H1 (cell line): Measurements from ENCODE around the gene BRD3OS. TPM values are rescaled to one million over a fixed set of nuclear protein-coding genes. Genes with fewer than 3 reads are reported as not detected.

ENCODE experiments used
- CTCF ChIA-PET: fragments of 300-600 bp; sonication (Branson Sonifier 250); formaldehyde crosslinking; loops from one replicate; lab custom pipeline; 2021; ENCODE audit not compliant: partially characterized antibody; lab: Charles Lee
- POLR2A ChIA-PET: fragments of 300-600 bp; sonication (Branson Sonifier 250); formaldehyde crosslinking; loops from one replicate; lab custom pipeline; 2021; ENCODE audit warnings: inconsistent platforms; ENCODE audit not compliant: partially characterized antibody; lab: Charles Lee
- DNase-seq, 2 experiments: peaks; one replicate each; pipeline versions ENCODE4 v3.0.0 to v3.0.0-alpha.2; 2010 to 2022; ENCODE audit warnings: low spot score in 2 of 2, low read depth in 1 of 2, mixed read lengths in 1 of 2
- FAIRE-seq: peaks from 2 replicates; lab custom pipeline; 2011; peaks lifted over from hg19 to GRCh38; lab: Jason Lieb, UNC
- H2AFZ ChIP-seq: 2 replicates; pipeline ENCODE4 v1.8.1; 2012; ENCODE audit warnings: low read length, inconsistent platforms
- H2AK5ac ChIP-seq: 2 replicates; pipeline ENCODE4 v1.6.1; 2013; ENCODE audit warnings: low read depth, low read length
- H2BK120ac ChIP-seq: replicated peaks from 2 replicates; pipeline ENCODE3; 2013; ENCODE audit warnings: low read depth, low read length, inconsistent platforms
- H2BK12ac ChIP-seq: 2 replicates; pipeline ENCODE4 v1.6.1; 2013; ENCODE audit warnings: low read depth, low read length
- H2BK15ac ChIP-seq: 2 replicates; pipeline ENCODE4 v1.6.1; 2013; ENCODE audit warnings: low read length
- H2BK20ac ChIP-seq: 2 replicates; pipeline ENCODE4 v1.6.1; 2013; ENCODE audit warnings: low read length
- H2BK5ac ChIP-seq: 2 replicates; pipeline ENCODE4 v1.6.1; 2013; ENCODE audit warnings: low read depth, low read length
- H3K14ac ChIP-seq: 2 replicates; pipeline ENCODE4 v1.6.1; 2013; ENCODE audit warnings: inconsistent platforms; ENCODE audit not compliant: insufficient read length
- H3K18ac ChIP-seq: 2 replicates; pipeline ENCODE4 v1.6.1; 2013; ENCODE audit warnings: low read length; ENCODE audit errors: extremely low read depth
- H3K23ac ChIP-seq: 2 replicates; pipeline ENCODE4 v1.6.1; 2013; ENCODE audit warnings: inconsistent platforms; ENCODE audit not compliant: insufficient read length
- H3K23me2 ChIP-seq: 2 replicates; pipeline ENCODE4 v1.6.1; 2013; ENCODE audit warnings: low read depth, low read length
- H3K27ac ChIP-seq: 2 replicates; pipeline ENCODE4 v1.6.1; 2011; ENCODE audit warnings: low read depth, low read length, inconsistent platforms
- H3K27me3 ChIP-seq, 4 experiments: replicated peaks in 1 of 4; 1 replicate in 1 of 4; 2 replicates in 3 of 4; pipeline versions ENCODE4 v1.6.1 to v1.8.1; 2011 to 2013; ENCODE audit warnings: low read length in 3 of 4, mild to moderate bottlenecking in 3 of 4, inconsistent platforms in 2 of 4, mixed read lengths in 2 of 4, moderate library complexity in 1 of 4; ENCODE audit not compliant: control insufficient read depth in 3 of 4, insufficient read depth in 3 of 4; ENCODE audit errors: extremely low read depth in 1 of 4
- H3K36me3 ChIP-seq, 4 experiments: 2 replicates each; pipeline versions ENCODE4 v1.6.1 to v1.8.1; 2011 to 2013; ENCODE audit warnings: mild to moderate bottlenecking in 4 of 4, low read length in 3 of 4, moderate library complexity in 2 of 4, control low read depth in 1 of 4, inconsistent platforms in 1 of 4; ENCODE audit not compliant: insufficient read depth in 4 of 4, control insufficient read depth in 2 of 4
- H3K4ac ChIP-seq: replicated peaks from 2 replicates; pipeline ENCODE3; 2013; ENCODE audit warnings: low read length, low read depth, mixed read lengths, inconsistent platforms; ENCODE audit not compliant: insufficient read length
- H3K4me1 ChIP-seq, 4 experiments: replicated peaks in 1 of 4; 1 replicate in 1 of 4; 2 replicates in 3 of 4; pipeline versions ENCODE4 v1.6.1 to v1.8.1; 2011 to 2013; ENCODE audit warnings: low read length in 3 of 4, inconsistent platforms in 2 of 4, mixed read lengths in 1 of 4; ENCODE audit not compliant: insufficient read depth in 4 of 4, control insufficient read depth in 3 of 4
- H3K4me2 ChIP-seq, 2 experiments: 2 replicates each; pipeline versions ENCODE4 v1.6.1 to v1.8.1; 2011 to 2013; ENCODE audit warnings: low read depth in 2 of 2, low read length in 2 of 2, control low read depth in 1 of 2, inconsistent platforms in 1 of 2, mild to moderate bottlenecking in 1 of 2; ENCODE audit not compliant: insufficient read depth in 1 of 2
- H3K4me3 ChIP-seq, 4 experiments: fragments of 200-600, 300-600 bp in 1 of 4; sonication (generic), shearing (Covaris generic), sonication (Bioruptor Twin) in 1 of 4; 2 replicates each; pipeline versions ENCODE4 v1.5.1 to v1.8.1; 2011 to 2016; ENCODE audit warnings: low read length in 4 of 4, low read depth in 3 of 4, control low read depth in 2 of 4, inconsistent platforms in 2 of 4, mild to moderate bottlenecking in 2 of 4, mixed read lengths in 1 of 4, moderate library complexity in 1 of 4; ENCODE audit not compliant: insufficient read depth in 2 of 4; ENCODE audit errors: extremely low read depth in 1 of 4
- H3K56ac ChIP-seq: replicated peaks from 2 replicates; pipeline ENCODE3; 2013; ENCODE audit warnings: low read depth, mild to moderate bottlenecking, mixed read lengths, low read length, inconsistent platforms; ENCODE audit not compliant: insufficient read length
- H3K79me1 ChIP-seq: 2 replicates; pipeline ENCODE4 v1.6.1; 2013; ENCODE audit warnings: low read depth, low read length, control low read depth
- H3K79me2 ChIP-seq, 2 experiments: 2 replicates each; pipeline versions ENCODE4 v1.6.1 to v1.8.1; 2012 to 2013; ENCODE audit warnings: low read length in 2 of 2, mild to moderate bottlenecking in 2 of 2, inconsistent platforms in 1 of 2; ENCODE audit not compliant: insufficient read depth in 2 of 2, control insufficient read depth in 1 of 2
- H3K9ac ChIP-seq, 4 experiments: replicated peaks in 1 of 4; 1 replicate in 1 of 4; 2 replicates in 3 of 4; pipeline versions ENCODE4 v1.6.1 to v1.8.1; 2011 to 2013; ENCODE audit warnings: low read depth in 3 of 4, low read length in 3 of 4, control low read depth in 2 of 4, mild to moderate bottlenecking in 2 of 4, moderate library complexity in 2 of 4, inconsistent platforms in 1 of 4; ENCODE audit errors: extremely low read depth in 1 of 4
- H3K9me3 ChIP-seq, 2 experiments: 2 replicates each; pipeline versions ENCODE4 v1.6.1 to v1.8.1; 2012 to 2013; ENCODE audit warnings: mild to moderate bottlenecking in 2 of 2, moderate library complexity in 2 of 2, control low read depth in 1 of 2, inconsistent platforms in 1 of 2, low read depth in 1 of 2, low read length in 1 of 2, mixed read lengths in 1 of 2; ENCODE audit not compliant: insufficient read depth in 2 of 2
- H4K20me1 ChIP-seq, 2 experiments: replicated peaks in 1 of 2; 2 replicates each; pipeline versions ENCODE3 to v1.8.1; 2011 to 2013; ENCODE audit warnings: inconsistent platforms in 2 of 2, low read length in 2 of 2, mild to moderate bottlenecking in 1 of 2; ENCODE audit not compliant: insufficient read depth in 2 of 2, control insufficient read depth in 1 of 2
- H4K5ac ChIP-seq: 2 replicates; pipeline ENCODE4 v1.6.1; 2013; ENCODE audit warnings: low read length, low read depth, mixed read lengths, inconsistent platforms; ENCODE audit not compliant: insufficient read length
- H4K8ac ChIP-seq: 2 replicates; pipeline ENCODE4 v1.8.0; 2013; ENCODE audit warnings: mild to moderate bottlenecking, moderate library complexity, low read length, inconsistent platforms; ENCODE audit not compliant: insufficient read depth; ENCODE audit errors: extremely low read depth
- H4K91ac ChIP-seq: replicated peaks from 2 replicates; pipeline ENCODE3; 2013; ENCODE audit warnings: low read length, mixed read lengths, inconsistent platforms; ENCODE audit not compliant: insufficient read length
- CBX8 ChIP-seq: fragments of 300-800, 300-1000 bp; sonication (generic); IDR thresholded peaks from 2 replicates; pipeline ENCODE4 v1.7.1; 2016; ENCODE audit warnings: low read depth, low read length, borderline replicate concordance
- CHD2 ChIP-seq: IDR thresholded peaks from 2 replicates; pipeline ENCODE4 v1.6.1; 2012; ENCODE audit warnings: low read length, improper control_type of control experiment
- SUZ12 ChIP-seq: fragments of 200-600 bp; sonication (generic); IDR thresholded peaks from 2 replicates; pipeline ENCODE4 v1.6.1; 2012; ENCODE audit warnings: mild to moderate bottlenecking, inconsistent platforms, low read length, moderate library complexity, mixed read lengths
- WGBS, 2 experiments: shearing (Covaris generic) in 1 of 2; methylation state at CpG; one replicate each; pipeline versions ENCODE4 v1.1.6 to v1.1.7; 2013 to 2015; ENCODE audit warnings: low lambda C conversion rate in 2 of 2, mixed read lengths in 2 of 2, inconsistent platforms in 1 of 2, low coverage in 1 of 2, missing lambda C conversion rate in 1 of 2; ENCODE audit not compliant: insufficient replicate concordance in 2 of 2, insufficient coverage in 1 of 2, insufficient read length in 1 of 2; ENCODE audit errors: extremely low coverage in 1 of 2, missing lambda C conversion rate in 1 of 2; 5-methylcytosine and 5-hydroxymethylcytosine counted together
- polyA plus RNA-seq, 7 experiments: library from polyadenylated mRNA; depleted of rRNA in 3 of 7; stranded (reverse) in 5 of 7; unstranded in 2 of 7; fragments of >200 nt in 5 of 7; fragments of 200-250 nt in 2 of 7; gene quantifications; 1 replicate in 5 of 7; 2 replicates in 1 of 7; 4 replicates in 1 of 7; pipeline versions ENCODE4 v1.2.1 to v1.2.3, GENCODE V29; 2011 to 2013; ENCODE audit warnings: missing spikeins in 2 of 7, mixed read lengths in 2 of 7
- total RNA-seq: library from RNA; stranded (reverse); fragmentation: NEBNext Ultra II Directional; extraction: Animal tissue kit (Norgen Biotek cat#: 25700); gene quantifications from 2 replicates; pipeline ENCODE4 v1.2.1, GENCODE V29; 2021
- TF ChIP-seq, protein P1 (sequence below): IDR thresholded peaks from 2 replicates; pipeline ENCODE4 v1.6.1; 2012; ENCODE audit warnings: inconsistent platforms

BRD3OS gene
- total and polyA plus RNA-seq, 2 of the 8 experiments (the other 6 are each of a cell fraction or from before 2014, with no cell fraction given), result 12.7 to 20.2 TPM

DNA sequence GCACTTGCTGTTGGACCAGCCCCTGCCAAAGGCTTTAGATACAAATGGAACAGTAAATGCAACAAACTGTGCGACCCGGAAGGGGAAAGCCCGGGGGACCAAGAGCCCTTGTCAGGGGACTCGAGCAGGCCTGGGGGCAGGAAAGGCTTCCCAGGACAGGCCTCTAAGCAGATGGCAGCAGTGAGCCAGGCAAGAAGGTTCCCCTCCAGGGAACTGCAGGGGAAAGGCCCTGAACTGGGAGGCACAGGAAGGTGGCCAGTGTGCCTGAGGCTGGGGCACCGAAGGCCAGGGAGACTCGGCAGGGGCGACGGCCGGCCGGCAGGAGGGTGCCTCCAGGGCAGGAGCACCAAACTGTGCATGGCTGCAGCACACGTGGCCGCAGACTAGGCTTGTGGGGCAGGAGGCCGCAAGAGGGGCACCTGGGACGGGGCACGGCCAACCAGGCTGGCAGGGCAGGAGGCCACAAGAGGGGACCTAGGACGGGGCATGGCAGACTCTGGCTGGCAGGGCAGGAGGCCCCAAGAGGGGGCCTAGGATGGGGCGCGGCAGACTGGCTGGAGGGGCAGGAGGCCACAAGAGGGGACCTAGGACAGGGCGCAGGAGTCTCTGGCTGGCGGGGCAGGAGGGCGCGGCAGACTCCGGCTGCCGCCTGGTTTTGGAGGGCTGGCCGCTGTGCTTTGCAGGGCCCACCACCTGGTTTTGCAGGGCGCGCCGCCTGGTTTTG lies 43.2 kb upstream of the BRD3OS start:
- Histone ChIP-seq H3K27me3 (no peaks in the 10 kb centered on the region), H2BK20ac (no peak overlapping the region), H3K79me1 (peaks cover 21% of the 10 kb centered on the region), H3K56ac (no peak overlapping the region), H3K23me2 (no peaks in the 10 kb centered on the region), H2BK12ac (no peak overlapping the region), H3K14ac (no peak overlapping the region), H3K23ac (no peak overlapping the region), H3K36me3 (no peaks in the 10 kb centered on the region), H2BK15ac (no peak overlapping the region), H2BK5ac (no peak overlapping the region), H3K4me1 (peaks cover 0 to 16% (median 7%) of the 10 kb centered on the region in 4 experiments; a peak in 5 of 7 replicates), H3K27ac (no peak overlapping the region), H4K20me1 (peaks cover 39 to 53% of the 10 kb centered on the region in 2 experiments), H2AFZ (no peak overlapping the region), H3K9me3 (no peaks in the 10 kb centered on the region), H4K8ac (no peak overlapping the region), H3K79me2 (peaks cover 16 to 97% of the 10 kb centered on the region in 2 experiments; a peak in 3 of 4 replicates), H3K4me2 (no peak overlapping the region), H3K18ac (no peak overlapping the region), H2BK120ac (no peak overlapping the region), H4K5ac (no peak overlapping the region), H3K4ac (no peak overlapping the region), H3K4me3 (no peak overlapping the region), H3K9ac (no peak overlapping the region), H2AK5ac (no peak overlapping the region), H4K91ac (no peak overlapping the region)
- DNase-seq (no peak), FAIRE-seq (no peak)
- ChIA-PET POLR2A (no interaction called here), CTCF (interaction anchor here (0.9 to 3.7 kb wide), 2 partner anchors 12 to 189 kb away, joined by 3 to 21 read pairs; no protein-coding TSS in a partner anchor)
- WGBS, 2 experiments, result 90% methylated on average over 26 of the region's 28 CpGs; no CpG with 5 or more reads in 1 of the 2 experiments
- TF ChIP-seq CBX8 (no peak), CHD2 (no peak), SUZ12 (no peak)
- TF ChIP-seq, protein P1, sequence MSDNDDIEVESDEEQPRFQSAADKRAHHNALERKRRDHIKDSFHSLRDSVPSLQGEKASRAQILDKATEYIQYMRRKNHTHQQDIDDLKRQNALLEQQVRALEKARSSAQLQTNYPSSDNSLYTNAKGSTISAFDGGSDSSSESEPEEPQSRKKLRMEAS, result no peak
